ENCODE results near the gene PTGER4. TPM values are rescaled to one million over a fixed set of nuclear protein-coding genes. Genes with fewer than 3 reads are reported as not detected.
"Not testable (repeated sequence)": the region's sequence is repeated elsewhere in the genome, so short reads cannot be mapped to it uniquely, and the experiment has no call there.

Gene PTGER4
- total RNA-seq, 1 donor: 441 TPM

DNA sequence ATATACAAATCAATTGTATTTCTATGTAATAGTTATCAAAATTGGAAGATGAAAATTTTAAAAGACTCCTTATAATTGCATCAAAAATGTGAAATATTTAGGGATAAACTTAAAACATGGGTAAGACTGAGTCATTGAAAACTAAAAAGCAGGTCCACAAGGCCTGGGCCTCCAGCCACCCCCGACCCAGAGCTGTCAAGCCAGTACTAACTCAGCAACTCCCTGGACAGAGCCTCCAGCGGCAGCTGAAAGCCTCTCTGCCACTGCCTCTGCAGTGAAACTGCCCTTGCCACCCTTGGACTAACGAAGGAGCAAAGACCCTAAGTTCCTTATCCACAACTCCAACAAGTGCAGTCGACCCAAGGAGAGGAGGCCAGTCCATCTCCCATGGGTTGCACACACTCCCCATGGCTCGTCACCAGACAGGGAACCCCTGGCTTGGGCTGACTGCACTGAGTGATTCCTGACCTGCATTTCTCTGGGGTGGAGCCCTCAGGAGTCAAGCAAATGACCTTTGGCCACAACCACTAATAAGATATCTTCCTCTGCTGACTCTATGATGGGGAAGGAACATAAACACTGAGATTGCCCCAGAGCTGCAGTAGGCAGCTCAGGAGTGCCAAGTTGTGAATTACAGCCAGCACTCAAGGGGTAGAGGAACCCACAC is 20.5 kb downstream of the PTGER4 start:
- H3K9me3 ChIP-seq (ENCODE audit: low read depth, low read length): peaks cover 16% of the 10 kb centered on the region
- H3K4me3 ChIP-seq (ENCODE audit: low read length): no peak overlapping the region
- H3K27me3 ChIP-seq (ENCODE audit: insufficient read depth, low read length): no peaks in the 10 kb centered on the region
- H3K4me1 ChIP-seq (ENCODE audit: insufficient read depth, low read length): no peaks in the 10 kb centered on the region

GRCh38 chr5:40702027-40702426 is 22.3 kb downstream of the PTGER4 start:
- not testable (repeated sequence) for H3K4me1 ChIP-seq (ENCODE audit: insufficient read depth, low read length); H3K4me3 ChIP-seq (ENCODE audit: low read length); H3K27me3 ChIP-seq (ENCODE audit: insufficient read depth, low read length)
- peaks cover 16% of the 10 kb centered on the region for H3K9me3 ChIP-seq (ENCODE audit: low read depth, low read length)

DNA sequence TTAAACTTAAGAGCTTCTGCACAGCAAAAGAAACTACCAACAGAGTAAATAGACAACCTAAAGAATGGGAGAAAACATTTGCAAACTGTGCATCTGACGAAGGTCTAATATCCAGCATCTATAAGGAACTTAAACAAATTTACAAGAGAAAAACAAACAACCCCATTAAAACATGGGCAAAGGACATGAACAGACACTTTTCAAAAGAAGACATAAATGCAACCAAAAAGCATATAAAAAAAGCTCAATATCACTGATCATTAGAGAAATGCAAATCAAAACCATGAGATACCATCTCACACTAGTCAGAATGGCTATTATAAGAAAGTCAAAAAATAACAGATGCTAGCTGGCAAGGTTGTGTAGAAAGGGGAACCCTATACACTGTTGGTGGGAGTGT is 25.8 kb downstream of the PTGER4 start:
- not testable (repeated sequence) for H3K4me1 ChIP-seq (ENCODE audit: insufficient read depth, low read length); H3K4me3 ChIP-seq (ENCODE audit: low read length); H3K27me3 ChIP-seq (ENCODE audit: insufficient read depth, low read length)
- peaks cover 16% of the 10 kb centered on the region for H3K9me3 ChIP-seq (ENCODE audit: low read depth, low read length)

- H3K27me3 ChIP-seq (ENCODE audit: insufficient read depth, low read length); H3K4me1 ChIP-seq (ENCODE audit: insufficient read depth, low read length); H3K9me3 ChIP-seq (ENCODE audit: low read depth, low read length); H3K4me3 ChIP-seq (ENCODE audit: low read length): not testable (repeated sequence)
Observed at GRCh38 chr5:40710575-40710974, 30.9 kb downstream of the PTGER4 start.

DNA sequence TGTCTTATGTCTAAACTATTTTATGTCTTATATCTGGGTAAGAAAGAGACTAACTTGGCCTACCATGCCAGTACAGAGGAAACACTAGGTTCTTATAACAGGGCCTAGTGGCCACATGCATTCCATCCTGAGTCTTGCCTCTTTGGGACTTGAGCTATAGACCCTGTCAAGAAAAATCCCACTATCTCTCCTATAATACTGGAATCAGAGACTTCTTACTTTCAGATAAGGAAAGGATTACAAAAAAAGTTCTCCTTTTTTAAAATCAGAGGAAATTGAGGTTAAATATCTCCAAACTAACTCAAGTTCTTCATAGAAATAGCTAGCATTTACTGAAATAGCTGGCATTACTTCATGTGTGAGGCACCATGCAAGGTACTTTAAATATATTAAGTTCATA is 34.3 kb downstream of the PTGER4 start:
- Histone ChIP-seq H3K4me1 (ENCODE audit: insufficient read depth, low read length) (no peaks in the 10 kb centered on the region), H3K4me3 (ENCODE audit: low read length) (no peak overlapping the region), H3K27me3 (ENCODE audit: insufficient read depth, low read length) (no peaks in the 10 kb centered on the region), H3K9me3 (ENCODE audit: low read depth, low read length) (no peaks in the 10 kb centered on the region)

DNA sequence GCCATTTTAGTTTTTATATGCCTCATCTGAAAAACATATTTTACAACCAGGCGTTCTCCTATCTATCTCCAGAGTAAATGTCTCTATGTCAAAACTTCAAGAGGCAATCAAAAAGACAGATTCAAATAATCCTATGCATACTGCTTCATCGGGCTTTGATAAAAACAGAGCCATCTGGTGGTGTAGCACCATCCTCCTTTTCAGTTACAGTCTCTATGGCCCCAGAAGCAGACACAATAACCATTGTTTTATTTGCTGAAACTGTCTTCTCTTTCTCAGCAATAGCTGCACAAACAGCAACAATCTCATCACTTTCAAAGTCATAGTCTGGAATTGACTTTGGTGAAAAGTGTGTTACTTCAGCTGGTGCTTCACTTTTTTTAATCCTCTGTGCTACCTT is 36.3 kb downstream of the PTGER4 start:
- no peaks in the 10 kb centered on the region for H3K27me3 ChIP-seq (ENCODE audit: insufficient read depth, low read length)
- no peaks in the 10 kb centered on the region for H3K4me1 ChIP-seq (ENCODE audit: insufficient read depth, low read length)
- H3K9me3 ChIP-seq (ENCODE audit: low read depth, low read length): no peaks in the 10 kb centered on the region
- no peak overlapping the region for H3K4me3 ChIP-seq (ENCODE audit: low read length)

GRCh38 chr5:40716590-40716989 is 36.9 kb downstream of the PTGER4 start:
- no peaks in the 10 kb centered on the region for H3K4me1 ChIP-seq (ENCODE audit: insufficient read depth, low read length)
- H3K9me3 ChIP-seq (ENCODE audit: low read depth, low read length): no peaks in the 10 kb centered on the region
- H3K4me3 ChIP-seq (ENCODE audit: low read length): no peak overlapping the region
- no peaks in the 10 kb centered on the region for H3K27me3 ChIP-seq (ENCODE audit: insufficient read depth, low read length)

DNA sequence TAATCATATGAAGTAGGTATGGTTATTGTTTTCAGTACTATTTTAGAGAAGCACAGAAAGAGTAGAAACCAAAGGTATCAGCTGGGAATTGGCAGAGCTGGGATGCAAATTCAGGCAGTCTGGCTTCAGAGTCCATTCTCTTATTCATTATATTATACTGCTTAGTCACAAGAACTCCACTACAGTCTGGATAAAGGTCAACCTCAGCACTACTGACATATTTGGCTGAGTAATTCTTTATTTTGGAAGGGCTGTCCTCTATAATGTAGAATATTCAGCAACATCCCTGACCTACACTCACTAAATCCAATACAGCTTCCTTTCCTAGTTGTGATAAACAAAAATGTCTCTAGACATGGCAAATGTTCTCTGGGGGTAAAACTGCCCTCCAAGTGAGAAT is 37.6 kb downstream of the PTGER4 start:
- Histone ChIP-seq H3K9me3 (ENCODE audit: low read depth, low read length) (no peaks in the 10 kb centered on the region), H3K4me3 (ENCODE audit: low read length) (no peak overlapping the region), H3K4me1 (ENCODE audit: insufficient read depth, low read length) (no peaks in the 10 kb centered on the region), H3K27me3 (ENCODE audit: insufficient read depth, low read length) (no peaks in the 10 kb centered on the region)

DNA sequence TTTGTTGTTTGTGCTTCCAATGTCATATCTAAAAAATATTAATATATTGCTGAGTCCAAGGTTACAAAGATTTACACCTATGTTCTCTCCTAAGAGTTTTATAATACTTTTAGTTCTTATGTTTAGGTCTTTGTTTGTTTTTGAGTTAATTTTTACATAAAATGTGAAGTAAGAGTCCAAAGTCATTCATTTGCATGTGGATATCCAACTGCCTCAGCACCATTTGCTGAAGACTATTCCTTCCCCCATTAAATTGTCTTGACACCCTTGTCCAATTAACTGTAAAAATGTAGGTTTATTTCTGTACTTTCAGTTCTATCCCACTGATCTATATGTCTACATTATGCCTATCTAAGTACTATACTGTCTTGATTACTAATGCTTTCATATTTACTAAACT is 40.4 kb downstream of the PTGER4 start:
- Histone ChIP-seq H3K4me1 (ENCODE audit: insufficient read depth, low read length) (no peaks in the 10 kb centered on the region), H3K27me3 (ENCODE audit: insufficient read depth, low read length) (no peaks in the 10 kb centered on the region), H3K9me3 (ENCODE audit: low read depth, low read length) (no peaks in the 10 kb centered on the region), H3K4me3 (ENCODE audit: low read length) (no peak overlapping the region)

DNA sequence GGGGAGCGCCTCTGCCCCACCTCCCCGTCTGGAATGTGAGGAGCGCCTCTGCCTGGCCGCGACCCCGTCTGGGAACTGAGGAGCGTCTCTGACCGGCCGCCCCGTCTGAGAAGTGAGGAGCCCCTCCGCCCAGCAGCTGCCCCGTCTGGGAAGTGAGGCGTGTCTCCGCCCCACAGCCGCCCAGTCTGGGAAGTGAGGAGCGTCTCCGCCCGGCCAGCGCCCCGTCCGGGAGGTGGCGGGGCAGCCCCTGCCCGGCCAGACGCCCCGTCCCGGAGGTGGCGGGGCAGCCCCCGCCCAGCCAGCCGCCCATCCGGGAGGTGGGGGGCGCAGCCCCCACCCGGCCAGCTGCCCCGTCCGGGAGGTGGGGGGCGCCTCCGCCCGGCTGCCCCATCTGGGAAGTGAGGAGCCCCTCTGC is 42.8 kb downstream of the PTGER4 start:
- not testable (repeated sequence) for H3K4me3 ChIP-seq (ENCODE audit: low read length); H3K4me1 ChIP-seq (ENCODE audit: insufficient read depth, low read length); H3K27me3 ChIP-seq (ENCODE audit: insufficient read depth, low read length); H3K9me3 ChIP-seq (ENCODE audit: low read depth, low read length)

DNA sequence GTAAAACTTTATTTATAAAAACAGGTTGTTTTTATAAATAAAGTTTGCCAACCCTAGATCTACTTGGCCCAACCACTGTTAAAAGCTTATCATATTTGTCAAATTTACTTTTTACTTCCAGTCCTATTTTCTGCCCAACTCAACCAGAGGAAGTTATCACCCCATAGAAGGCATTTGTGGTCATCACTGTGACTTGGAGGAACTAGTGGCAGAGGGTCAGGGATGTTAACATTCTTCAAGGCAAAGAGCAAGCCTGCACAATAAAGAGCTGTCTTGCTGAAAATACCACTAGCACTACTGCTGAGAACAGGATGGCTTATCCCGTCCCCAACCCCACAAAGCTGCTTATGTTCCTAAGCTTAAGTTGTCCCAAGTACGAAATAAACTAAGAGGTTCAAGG is 53.7 kb downstream of the PTGER4 start:
- Histone ChIP-seq H3K27me3 (ENCODE audit: insufficient read depth, low read length) (no peaks in the 10 kb centered on the region), H3K4me1 (ENCODE audit: insufficient read depth, low read length) (peaks cover 3% of the 10 kb centered on the region), H3K9me3 (ENCODE audit: low read depth, low read length) (no peaks in the 10 kb centered on the region), H3K4me3 (ENCODE audit: low read length) (no peak overlapping the region)

DNA sequence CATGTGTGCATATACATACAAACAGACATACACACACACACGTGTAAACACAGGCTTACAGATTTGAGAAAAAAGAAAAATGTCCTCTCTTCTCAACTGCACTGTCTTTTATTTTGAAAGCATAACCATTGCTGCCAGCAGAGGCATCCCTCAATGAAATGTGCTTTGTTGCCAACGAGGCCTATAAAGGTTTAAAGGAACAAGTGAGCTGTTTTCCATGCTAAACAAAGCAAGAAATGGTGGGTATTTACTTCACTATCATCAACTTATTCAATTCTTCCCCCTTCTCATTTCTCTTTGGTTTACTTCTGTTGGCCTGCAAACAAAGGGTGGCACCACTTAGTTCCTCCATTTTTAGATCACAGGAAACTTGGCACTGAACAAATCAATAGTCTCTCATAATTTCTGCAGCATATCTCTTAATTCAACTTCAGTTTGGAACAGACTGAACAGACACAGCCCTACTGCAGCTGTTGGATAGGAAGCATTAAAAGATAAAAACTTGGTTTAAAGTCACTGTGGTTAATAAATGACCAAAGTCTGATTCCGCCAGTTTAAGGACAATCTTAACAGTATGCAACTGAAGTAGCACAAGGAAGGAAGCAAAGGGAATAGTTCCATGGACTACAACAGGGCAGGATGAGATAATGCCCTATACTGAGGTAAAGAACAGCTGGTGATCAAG is 54.3 kb downstream of the PTGER4 start:
- Histone ChIP-seq H3K9me3 (ENCODE audit: low read depth, low read length) (no peaks in the 10 kb centered on the region), H3K27me3 (ENCODE audit: insufficient read depth, low read length) (no peaks in the 10 kb centered on the region), H3K4me3 (ENCODE audit: low read length) (no peak overlapping the region), H3K4me1 (ENCODE audit: insufficient read depth, low read length) (peaks cover 3% of the 10 kb centered on the region)

GRCh38 chr5:40734986-40735385 is 55.3 kb downstream of the PTGER4 start:
- Histone ChIP-seq H3K4me3 (ENCODE audit: low read length) (no peak overlapping the region), H3K27me3 (ENCODE audit: insufficient read depth, low read length) (no peaks in the 10 kb centered on the region), H3K4me1 (ENCODE audit: insufficient read depth, low read length) (peaks cover 3% of the 10 kb centered on the region), H3K9me3 (ENCODE audit: low read depth, low read length) (no peaks in the 10 kb centered on the region)

- H3K4me1 ChIP-seq (ENCODE audit: insufficient read depth, low read length): peaks cover 3% of the 10 kb centered on the region
- no peak overlapping the region for H3K4me3 ChIP-seq (ENCODE audit: low read length)
- H3K27me3 ChIP-seq (ENCODE audit: insufficient read depth, low read length): no peaks in the 10 kb centered on the region
- H3K9me3 ChIP-seq (ENCODE audit: low read depth, low read length): peaks cover 4% of the 10 kb centered on the region
Observed at GRCh38 chr5:40735609-40736008, 55.9 kb downstream of the PTGER4 start.

GRCh38 chr5:40736103-40736875 is 56.6 kb downstream of the PTGER4 start:
- no peak overlapping the region for H3K4me3 ChIP-seq (ENCODE audit: low read length)
- peaks cover 3% of the 10 kb centered on the region for H3K4me1 ChIP-seq (ENCODE audit: insufficient read depth, low read length)
- no peaks in the 10 kb centered on the region for H3K27me3 ChIP-seq (ENCODE audit: insufficient read depth, low read length)
- H3K9me3 ChIP-seq (ENCODE audit: low read depth, low read length): peaks cover 4% of the 10 kb centered on the region
